NCI-H1048 (cell line): ENCODE measurements around the gene SMPD1.

Experiments used
- DNase-seq: peaks from one replicate; lab custom pipeline; 2025; lab: John Stamatoyannopoulos, UW

The SMPD1 gene

DNA sequence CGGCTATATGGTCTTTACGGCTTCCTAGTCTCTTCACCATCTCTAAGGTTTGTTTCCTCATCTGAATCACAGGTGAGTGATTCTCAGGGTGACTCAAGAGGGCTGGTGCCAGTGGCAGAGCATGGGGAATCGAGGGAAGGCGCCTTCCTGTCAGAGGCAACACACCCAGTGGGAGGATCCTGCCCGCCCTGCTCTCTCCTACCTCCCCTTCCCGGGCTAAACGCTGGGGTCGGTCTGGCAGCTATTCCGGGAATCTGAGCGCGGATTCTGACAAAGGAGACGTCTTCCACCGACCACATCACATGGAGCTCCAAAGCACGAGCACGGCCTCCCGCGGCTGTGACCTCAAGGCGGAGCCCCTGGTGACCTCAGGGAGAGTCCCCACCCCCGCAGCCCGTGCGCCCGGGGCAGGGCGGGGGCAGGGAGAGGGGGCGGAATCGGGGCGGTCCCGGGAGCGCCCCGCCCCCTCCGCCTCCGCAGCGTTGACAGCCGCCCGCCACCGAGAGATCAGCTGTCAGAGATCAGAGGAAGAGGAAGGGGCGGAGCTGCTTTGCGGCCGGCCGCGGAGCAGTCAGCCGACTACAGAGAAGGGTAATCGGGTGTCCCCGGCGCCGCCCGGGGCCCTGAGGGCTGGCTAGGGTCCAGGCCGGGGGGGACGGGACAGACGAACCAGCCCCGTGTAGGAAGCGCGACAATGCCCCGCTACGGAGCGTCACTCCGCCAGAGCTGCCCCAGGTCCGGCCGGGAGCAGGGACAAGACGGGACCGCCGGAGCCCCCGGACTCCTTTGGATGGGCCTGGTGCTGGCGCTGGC lies at the start of gene SMPD1:
TSS of gene SMPD1 (plus strand) at position 570 of the 813 bp plus-strand sequence. CDS start at position 695, 125 bp downstream.
- DNase-seq: peak; percentile 76

- no peak for DNase-seq
Measured at GRCh38 chr11:6345366-6345765, 44.9 kb upstream of the SMPD1 start.

DNA sequence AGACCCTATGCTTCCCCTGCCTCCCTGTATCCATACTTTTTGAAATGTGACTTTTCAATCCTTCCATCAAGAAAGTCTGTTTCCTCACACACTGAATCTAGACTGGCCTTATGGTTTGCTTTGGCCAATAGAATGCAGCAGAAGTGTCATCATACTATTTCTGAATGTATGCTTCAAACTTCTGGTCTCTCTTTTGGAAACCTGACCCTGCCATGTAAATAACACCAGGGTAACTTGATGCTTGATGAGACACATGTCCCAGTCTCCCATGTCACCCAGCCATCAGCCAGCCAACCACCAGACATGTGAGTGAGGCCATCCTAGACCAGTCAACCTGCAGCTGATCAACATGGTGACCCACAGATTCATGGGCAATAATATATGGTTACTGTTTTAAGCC lies 40.2 kb upstream of the SMPD1 start:
- DNase-seq: no peak

DNA sequence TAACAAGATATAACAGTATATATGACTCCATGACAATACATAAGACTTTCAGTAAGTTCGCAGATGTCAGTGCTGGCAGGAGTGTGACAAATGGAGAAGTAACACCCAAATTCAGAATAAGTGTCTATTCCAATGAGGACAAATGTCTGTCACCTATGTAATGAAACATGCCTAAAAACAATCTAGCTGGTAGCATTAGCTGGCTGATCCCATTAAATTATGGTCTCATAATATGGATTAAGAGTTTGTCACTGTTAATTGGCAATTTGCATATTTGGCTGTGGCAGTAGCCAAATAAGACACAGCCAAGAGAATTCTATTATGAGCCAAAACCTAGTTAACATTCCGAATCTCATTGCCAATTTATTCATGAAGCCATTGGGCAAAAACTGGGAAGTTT lies 39.8 kb upstream of the SMPD1 start:
- DNase-seq: no peak

GRCh38 chr11:6351782-6352382 lies 38.4 kb upstream of the SMPD1 start:
- DNase-seq: no peak

- DNase-seq: peak; percentile 3
Measured at GRCh38 chr11:6353367-6353987, 36.8 kb upstream of the SMPD1 start.

DNA sequence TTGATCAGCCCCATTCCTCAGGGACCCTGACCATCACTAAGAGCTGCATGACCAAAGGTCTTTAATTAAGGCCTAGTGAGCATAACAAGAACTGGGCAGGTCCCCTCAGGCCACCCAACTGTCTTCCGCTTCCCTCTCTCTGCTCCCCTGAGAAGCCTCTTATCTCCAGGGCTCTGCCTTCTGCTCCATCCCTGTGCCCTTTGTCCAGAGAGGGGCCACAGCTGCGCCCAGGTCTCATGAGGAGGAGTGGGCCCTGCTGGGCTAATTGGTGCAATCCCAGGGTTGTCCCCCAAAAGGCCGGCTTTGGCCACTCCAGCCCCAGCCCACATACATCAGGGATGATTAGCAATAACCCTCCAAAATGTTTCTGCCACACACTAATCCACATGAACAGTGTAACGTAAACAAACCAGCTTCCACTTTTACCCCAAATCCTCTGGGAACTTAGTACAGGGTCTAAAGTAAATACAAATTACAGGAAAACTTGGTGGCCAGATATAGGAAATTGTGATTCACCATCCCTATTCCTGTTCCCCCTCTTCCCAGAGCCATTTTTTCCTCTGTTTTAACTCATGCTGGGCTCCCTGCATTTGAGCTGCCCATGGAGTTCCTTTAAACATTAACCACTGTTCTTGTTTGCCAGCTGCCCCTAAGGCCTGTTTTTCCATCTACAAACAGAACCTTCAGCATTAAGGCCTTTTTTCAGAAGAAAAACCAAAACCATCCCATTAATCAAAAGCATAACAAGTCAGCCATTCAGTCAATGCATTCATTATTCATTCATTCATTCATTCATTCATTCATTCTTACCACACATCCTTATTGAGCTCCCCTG lies 35.4 kb upstream of the SMPD1 start:
- DNase-seq: no peak

DNA sequence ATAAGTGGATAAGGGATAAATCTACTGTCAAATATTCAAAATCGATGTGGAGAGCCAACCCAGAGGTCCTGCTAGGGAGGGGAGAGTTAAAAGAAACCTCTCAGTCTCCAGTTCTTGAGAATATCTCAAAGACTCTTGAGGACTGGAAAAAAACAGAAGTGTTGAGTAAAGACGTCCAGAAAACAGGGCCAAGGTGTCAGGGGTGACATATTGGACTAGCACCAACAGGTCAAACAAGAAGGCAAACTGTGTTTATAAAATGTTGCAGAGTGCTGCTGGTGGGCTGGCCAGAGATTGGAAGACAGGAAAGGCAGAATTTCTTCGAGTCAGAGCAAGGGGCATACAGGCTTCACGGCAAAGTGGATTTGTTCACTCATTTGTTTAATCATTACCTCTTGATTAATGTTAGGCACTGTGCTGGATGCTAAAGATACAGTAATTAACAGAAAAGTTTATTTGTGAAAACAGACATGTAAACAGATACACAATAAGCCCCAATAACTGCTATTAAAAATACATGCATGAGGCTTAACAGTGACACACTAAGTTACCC lies 33.7 kb upstream of the SMPD1 start:
- no peak for DNase-seq

GRCh38 chr11:6357222-6357621 lies 33.1 kb upstream of the SMPD1 start:
- no peak for DNase-seq

- DNase-seq: no peak
Measured at GRCh38 chr11:6360183-6360582, 30.1 kb upstream of the SMPD1 start.

GRCh38 chr11:6362185-6362872 lies 27.9 kb upstream of the SMPD1 start:
- DNase-seq: no peak

DNA sequence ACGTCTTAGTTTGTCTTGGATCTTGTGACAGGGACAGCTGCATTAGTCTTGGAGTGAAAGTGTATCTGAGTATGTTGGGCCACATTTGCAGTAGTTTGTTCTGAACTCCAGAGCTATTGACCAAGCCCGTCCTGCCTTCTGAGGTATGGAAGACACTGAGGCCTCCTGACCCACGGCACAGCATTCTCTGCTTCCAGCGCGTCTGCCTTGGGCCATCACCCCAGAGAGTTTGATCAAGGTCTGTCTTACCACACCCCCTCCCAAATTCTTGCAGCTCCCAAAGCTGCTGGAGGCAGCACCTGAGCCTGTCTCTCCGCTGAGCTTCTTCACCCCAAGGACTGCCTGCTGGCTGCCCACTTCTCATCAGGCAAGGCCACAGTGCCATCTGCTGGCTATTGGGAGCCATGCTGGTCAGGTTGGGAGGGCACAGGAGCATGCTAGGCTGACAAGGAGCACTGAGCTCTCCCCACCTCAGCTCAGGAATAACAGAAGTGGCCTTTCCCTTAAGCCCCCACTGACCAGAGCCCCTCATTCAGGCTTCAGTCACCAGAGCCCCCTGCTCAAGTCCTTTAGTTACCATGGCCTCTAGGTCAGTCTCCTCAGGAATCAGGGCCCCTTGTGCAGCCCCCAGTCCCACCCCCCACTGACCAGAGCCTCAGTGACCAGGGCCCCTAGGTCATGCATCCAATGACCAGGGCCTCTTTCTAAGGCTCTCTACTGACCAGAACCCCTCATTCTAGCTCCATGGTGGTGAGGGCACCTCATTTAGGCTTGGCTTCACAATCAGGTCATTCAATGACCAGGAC lies 27.2 kb upstream of the SMPD1 start:
- no peak for DNase-seq

- no peak for DNase-seq
Measured at GRCh38 chr11:6365659-6366058, 24.6 kb upstream of the SMPD1 start.

DNA sequence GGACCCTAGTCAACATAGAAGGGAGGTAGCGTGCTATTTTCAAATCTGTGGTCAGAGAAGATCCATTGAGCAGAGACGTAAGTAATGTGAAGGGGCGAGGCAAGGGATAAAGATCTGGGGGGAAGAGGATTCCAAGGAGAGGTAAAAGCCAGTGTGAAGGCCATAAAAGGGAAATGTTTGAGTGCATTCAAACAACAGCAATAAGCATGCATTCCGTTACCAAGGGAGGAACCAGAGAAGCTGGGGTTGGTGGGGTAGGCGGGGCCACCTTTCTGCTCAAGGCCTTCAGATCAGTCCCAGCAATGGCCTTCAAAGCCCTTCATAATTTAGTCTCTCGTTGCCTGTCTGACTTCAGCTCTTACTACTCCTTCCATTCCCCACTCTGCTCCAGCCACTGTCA lies 18.4 kb upstream of the SMPD1 start:
- DNase-seq: no peak

DNA sequence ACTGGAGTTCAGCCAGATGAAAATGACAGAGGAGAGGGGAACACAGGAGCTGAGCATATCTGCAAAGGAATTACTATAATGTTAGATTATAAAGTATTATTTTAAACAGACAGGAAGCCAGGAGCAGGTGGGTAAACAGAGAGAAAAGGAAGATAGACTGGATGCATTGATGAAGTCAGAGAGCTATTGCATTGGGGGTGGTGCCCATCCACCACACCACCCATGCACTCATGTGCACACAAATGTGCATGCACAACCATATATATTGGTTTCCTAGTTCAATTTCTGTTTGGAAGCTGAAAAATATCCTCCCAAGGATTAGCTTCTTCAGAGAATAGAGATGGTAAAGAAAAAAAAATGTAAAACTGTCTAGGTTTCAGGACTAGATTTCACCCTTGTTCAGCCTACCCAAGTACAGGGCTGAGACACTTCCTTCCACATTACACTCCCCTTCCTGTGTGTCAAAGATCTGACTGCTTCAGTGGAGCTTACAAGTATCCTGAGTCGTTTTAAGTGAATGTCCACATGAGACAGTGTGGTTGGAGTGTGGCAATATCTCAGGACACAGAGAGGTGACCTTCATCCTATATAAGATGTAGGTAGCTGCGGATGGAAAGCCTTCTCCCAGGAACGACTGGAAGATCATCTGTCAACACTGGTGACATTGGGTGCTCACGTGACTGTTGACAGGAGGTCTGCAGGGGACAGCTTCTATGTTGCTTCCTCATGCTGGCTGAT lies 12.2 kb upstream of the SMPD1 start:
- no peak for DNase-seq

DNA sequence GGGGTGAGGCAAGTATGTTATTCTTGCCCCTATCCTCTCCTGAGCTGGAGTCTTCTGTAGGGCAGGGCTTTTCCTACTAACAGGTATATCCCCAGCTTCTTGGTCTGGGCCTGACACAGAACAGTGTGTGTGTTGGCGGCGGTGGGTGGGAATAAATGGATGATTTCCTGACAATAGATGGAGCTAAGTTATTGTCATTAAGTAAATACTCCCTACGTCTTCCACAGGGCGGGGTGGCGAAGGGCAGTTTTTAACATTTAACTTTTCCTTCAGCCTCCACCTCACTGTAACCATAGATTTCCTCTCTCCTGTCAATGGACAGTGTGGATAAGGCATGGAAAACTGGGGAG lies 11.7 kb upstream of the SMPD1 start:
- no peak for DNase-seq

DNA sequence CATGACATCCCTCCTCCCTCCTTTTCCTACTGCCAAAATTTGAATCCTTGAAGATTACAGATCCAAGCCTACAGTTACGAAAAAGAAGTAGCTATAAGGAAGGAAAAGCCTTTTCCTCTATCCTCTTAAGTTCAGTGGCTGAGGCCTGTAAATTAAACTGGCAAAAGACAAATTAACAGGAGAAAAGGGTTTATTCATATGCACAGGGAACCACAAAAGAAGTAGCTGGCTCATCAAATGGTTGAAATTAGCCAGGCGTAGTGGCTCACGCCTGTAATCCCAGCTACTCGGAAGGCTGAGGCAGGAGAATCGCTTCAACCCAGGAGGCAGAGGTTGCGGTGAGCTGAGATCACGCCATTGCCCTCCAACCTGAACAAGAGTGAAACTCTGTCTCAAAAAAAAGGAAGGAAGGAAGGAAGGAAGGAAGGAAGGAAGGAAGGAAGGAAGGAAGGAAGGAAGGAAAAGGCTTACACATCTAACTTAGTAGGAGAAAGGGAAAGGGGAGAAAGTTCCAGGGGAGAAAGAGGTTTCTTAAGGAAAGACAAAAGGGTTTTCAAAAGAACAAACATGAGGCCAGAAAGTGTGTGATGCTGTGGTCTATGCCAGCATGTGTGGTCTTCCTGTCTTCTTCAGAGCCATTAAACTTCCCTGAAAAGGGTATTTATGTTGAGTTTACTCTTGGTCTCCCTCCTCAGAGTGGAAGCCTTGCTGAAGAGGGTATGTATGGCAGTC lies 5.1 kb upstream of the SMPD1 start:
- DNase-seq: no peak

GRCh38 chr11:6387811-6388599 lies 2.3 kb upstream of the SMPD1 start:
- DNase-seq: no peak
